ENCODE data around the gene PIP4K2C. TPM values are rescaled to one million over a fixed set of nuclear protein-coding genes. Genes with fewer than 3 reads are reported as not detected.

The PIP4K2C gene
- 8.6 and 8.8 TPM in 2 replicates for total RNA-seq

DNA sequence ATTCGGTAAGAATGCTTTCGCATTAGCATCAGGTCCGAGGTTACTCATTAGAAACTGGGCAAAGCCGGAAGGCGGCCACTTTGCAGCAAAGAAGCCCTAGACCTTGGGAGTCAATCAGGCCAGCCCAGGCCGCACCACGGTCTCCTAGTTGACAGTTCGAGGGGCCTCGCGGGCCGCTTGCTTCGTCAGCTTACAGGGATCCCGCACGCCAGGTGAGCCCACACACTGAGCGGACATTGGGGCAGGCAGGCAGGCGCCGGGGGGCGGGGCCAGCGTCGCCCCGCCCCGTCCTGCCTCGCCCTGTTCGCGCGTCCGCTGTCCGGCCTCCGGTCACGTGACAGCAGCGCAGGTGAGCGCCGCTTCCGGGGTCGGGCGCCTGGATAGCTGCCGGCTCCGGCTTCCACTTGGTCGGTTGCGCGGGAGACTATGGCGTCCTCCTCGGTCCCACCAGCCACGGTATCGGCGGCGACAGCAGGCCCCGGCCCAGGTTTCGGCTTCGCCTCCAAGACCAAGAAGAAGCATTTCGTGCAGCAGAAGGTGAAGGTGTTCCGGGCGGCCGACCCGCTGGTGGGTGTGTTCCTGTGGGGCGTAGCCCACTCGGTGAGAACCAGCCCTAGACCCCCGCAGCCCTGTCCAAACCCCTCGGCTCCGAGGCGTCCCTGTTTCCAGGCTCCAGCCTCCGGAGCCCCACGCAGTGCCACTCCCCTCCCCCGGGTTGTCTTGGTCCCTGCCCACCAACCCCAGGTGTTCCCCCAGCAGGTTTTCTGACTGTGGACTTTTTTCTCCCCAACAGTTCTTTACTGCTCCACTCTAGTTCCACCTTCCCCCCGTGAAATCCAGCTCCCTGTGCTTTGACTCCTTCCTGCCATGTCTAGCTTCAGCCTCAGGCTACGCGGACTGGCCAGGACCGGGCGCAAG lies at the start of gene PIP4K2C:
PIP4K2C (plus strand) TSS at position 329 of the 918 bp plus-strand sequence; CDS start at position 427, 98 bp downstream.

DNA sequence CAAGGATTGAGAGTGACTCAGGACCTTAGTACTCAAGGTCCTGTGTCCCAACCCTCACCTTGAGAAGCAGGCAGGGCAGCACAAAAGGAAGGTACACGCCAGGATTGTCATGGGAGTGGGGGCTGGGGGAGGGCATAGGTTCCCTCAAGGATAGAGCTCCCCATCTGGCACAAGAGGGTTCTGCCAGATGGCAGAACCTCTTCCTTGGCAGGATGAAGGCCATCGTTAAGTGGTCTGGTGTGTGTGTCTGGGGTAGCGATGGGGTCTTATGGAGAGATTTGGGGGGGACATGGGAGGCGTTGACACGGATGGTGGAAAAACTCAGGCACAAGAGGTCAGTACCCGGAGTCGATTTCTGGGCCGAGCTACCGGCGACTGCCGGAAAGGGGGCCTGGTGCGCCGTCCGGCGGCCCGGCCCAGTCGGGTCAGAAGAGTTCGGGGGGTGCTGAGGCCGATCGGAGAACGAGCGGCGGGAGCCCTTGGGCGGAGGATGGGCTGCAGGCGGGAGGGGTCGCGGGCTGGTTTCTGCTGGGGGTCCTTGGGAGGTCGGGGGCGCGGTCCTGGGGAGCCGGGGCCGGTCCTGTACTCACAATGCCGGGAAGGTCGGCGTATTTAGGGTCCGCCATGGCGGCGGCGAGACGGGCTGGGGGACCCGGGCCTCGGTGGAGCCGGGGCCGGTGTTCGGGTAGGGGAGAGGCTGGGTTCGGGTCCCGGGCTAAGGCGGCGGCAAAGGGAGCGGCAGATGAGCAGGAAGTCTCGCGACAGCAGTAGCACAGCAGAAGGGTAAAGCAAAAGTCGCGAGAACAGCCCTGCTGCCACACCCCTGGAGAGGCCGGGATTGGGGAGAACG lies 44.3 kb upstream of the PIP4K2C start, which contains the start of gene DCTN2:
DCTN2 (minus strand) TSS at position 755 of the 850 bp plus-strand sequence; CDS start at position 626, 129 bp downstream.

DNA sequence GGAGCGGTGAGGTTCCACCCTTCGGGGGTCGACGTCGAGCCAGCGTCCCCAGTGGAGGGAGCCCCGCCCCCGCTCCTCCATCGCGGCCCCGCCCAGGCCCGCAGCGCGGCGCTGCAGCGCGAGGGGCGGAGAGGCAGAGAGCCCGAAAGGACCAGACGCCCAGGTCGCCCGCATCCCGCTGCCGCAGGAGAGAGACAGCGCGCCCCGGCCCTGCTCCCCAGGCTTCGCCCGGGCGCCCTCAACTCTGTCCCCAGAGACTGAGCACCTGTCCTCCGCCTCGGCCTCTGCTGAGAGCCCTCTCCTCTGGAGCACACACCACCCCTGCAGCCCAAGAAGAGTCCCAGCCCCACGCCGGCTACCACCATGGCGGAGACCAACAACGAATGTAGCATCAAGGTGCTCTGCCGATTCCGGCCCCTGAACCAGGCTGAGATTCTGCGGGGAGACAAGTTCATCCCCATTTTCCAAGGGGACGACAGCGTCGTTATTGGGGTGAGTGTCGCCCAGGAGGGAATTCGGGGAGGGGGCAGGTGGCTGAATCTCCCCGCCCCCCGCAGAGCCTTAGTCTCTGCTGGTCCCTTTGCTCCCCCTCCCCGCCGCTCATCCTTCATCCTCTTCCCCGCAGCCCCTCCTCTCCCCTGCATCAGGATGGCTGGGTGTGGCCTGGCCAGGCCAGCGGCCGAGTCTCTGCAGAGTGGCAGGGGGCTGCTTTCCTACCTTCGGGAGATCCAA lies 40.9 kb upstream of the PIP4K2C start, which contains the start of gene KIF5A:
KIF5A (plus strand) TSS at position 136 of the 732 bp plus-strand sequence; CDS start at position 364, 228 bp downstream.

DNA sequence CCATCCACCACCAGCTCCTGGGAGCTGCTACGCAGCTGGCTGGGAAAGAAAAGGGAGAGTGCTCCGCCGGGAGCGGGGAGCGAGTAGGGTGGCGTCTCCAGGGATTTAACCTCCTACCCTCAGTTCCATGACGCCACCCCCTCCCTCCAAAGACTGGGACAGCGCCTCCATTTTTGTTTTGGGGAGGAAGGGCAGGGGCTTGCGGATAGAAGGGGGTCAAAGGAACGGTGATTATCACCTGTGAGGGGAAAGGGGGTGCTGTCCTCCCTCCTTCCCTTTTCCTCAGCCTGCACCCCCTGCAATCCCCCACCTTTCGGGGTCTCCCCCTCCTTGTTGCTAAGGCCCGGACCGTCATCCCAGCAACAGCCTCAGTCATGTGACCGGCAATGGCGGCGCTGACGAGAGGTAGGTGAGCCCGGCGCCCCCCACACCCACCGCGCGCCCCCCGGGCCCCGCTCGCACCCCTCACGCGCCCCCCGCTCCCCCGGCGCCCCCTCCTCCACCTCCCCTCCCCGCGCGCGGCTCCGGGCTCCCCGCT lies 13.5 kb downstream of the PIP4K2C start, which contains the start of gene DTX3:
DTX3 (plus strand) TSS at position 371 of the 538 bp plus-strand sequence. CDS start 1,694 bp downstream, outside the sequence.

DNA sequence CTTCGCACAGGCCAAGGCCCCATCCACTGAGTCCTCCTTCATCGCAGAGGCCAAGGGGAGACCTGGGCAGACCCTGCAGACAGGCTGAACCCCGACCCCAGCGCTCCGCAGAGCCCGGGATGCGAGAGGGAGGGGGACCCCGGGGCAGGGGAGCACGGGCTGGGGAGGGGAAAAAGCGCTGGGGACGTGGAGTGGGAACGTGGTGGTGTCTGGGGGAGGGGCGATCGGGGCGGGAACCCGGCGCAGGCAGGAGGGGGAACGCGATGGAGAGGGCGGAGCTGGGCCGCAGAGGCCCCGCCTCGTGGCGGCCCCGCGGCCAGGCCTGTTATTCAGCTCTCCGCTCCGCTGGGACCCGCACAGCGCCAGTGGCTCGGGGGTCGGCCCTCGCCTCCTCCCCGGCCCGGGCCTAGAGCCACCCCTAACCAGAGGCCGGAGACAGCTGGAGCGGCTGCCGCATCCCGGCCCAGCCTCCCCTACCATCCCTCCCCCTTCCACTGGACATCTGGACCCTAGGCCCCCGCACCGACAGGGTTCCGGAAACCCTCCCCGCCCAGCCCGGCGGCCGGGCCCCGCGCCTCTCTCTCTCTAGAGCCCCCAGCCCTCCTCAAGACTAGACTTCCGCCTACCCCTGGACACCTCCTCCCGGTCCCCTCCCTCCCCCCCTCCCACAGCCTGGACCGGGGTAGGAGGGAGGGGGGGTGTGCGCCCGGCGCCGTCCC lies 20.3 kb downstream of the PIP4K2C start, which contains the start of gene ARHGEF25:
ARHGEF25 (plus strand) TSS at position 328 of the 719 bp plus-strand sequence. CDS start 460 bp downstream, outside the sequence.

DNA sequence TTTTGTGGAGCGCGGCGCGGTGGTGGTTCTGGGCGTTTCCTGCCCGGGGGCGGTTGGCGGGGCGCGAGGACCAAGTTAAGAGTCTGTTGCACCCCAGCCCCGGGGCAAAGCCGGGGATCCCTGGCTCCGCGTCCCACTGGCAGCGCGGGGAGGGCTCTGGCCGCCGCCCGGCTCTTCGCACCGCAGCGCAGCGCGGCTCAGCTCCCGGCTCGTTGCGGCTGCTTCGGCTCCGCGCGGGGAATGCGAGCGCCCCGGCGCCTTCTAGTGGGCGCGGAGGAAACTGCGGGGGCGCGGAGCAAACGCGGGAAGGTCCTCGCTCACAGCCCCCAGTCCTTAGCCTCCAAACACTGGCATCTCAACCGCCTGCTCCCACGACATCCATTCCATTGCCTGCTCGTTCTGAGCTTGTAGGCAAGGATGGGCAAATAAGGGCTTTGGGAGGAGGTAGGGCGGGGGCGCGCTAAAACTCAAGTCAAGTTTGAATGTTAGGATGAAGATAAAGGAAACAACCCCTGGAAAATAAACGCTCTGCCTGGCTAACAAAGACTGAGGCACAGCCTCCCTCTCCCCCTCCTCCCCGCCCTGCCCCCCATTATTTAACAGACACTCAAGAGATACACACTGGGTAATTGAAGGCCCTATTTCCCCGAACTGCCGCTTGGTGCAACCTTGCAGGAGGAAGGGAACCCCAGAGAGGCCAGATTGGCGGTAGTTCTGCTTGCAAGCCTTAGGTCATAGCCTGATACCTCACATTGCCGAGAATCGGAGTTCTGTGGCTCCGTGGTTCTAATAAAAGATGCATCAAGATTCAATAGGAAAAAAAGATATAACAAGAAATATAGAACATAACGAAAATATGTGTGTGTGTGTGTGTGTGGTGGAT lies 42.2 kb downstream of the PIP4K2C start, which contains the start of gene B4GALNT1:
B4GALNT1 (minus strand) TSS at position 244 of the 883 bp plus-strand sequence. CDS start 1,069 bp downstream, outside the sequence.

Other genes starting within 250 kb of the PIP4K2C start
- gene R3HDM2, start 160.1 kb upstream of the PIP4K2C start, total RNA-seq = 8.0 and 9.0 TPM in 2 replicates
- gene INHBC, start 156.4 kb upstream of the PIP4K2C start, total RNA-seq = not detected in 2 replicates
- 9.0 and 12.7 TPM in 2 replicates for gene INHBE, start 135.9 kb upstream of the PIP4K2C start, total RNA-seq
- gene GLI1, start 131.4 kb upstream of the PIP4K2C start, total RNA-seq = 0.18 and 0.71 TPM in 2 replicates
- gene ARHGAP9, start 111.3 kb upstream of the PIP4K2C start, total RNA-seq = 0.09 and 0.28 TPM in 2 replicates
- 181 and 241 TPM in 2 replicates for gene MARS1, start 103.1 kb upstream of the PIP4K2C start, total RNA-seq
- 70.8 and 124 TPM in 2 replicates for gene DDIT3, start 70.7 kb upstream of the PIP4K2C start, total RNA-seq
- 3.6 and 5.5 TPM in 2 replicates for gene MBD6, start 68.4 kb upstream of the PIP4K2C start, total RNA-seq
- gene DCTN2, start 44.0 kb upstream of the PIP4K2C start, total RNA-seq = 68.8 and 71.7 TPM in 2 replicates
- 0.09 and 0.14 TPM in 2 replicates for gene KIF5A, start 41.1 kb upstream of the PIP4K2C start, total RNA-seq
- gene DTX3, start 13.6 kb downstream of the PIP4K2C start, total RNA-seq = 8.8 and 11.5 TPM in 2 replicates
- 22.3 and 40.6 TPM in 2 replicates for gene ARHGEF25, start 20.2 kb downstream of the PIP4K2C start, total RNA-seq
- gene B4GALNT1, start 42.0 kb downstream of the PIP4K2C start, total RNA-seq = 0.55 and 0.85 TPM in 2 replicates
- gene OS9, start 102.9 kb downstream of the PIP4K2C start, total RNA-seq = 180 and 267 TPM in 2 replicates
- gene AGAP2, start 147.6 kb downstream of the PIP4K2C start, total RNA-seq = 0.14 and 0.28 TPM in 2 replicates
- gene TSPAN31, start 153.8 kb downstream of the PIP4K2C start, total RNA-seq = 64.6 and 87.0 TPM in 2 replicates
- 140 and 210 TPM in 2 replicates for gene CDK4, start 161.1 kb downstream of the PIP4K2C start, total RNA-seq
- gene MARCHF9, start 163.9 kb downstream of the PIP4K2C start, total RNA-seq = 2.3 and 3.1 TPM in 2 replicates
- gene CYP27B1, start 175.9 kb downstream of the PIP4K2C start, total RNA-seq = 0.14 and 0.28 TPM in 2 replicates
- 3.8 and 9.1 TPM in 2 replicates for gene METTL1, start 180.9 kb downstream of the PIP4K2C start, total RNA-seq
- 4.3 and 5.2 TPM in 2 replicates for gene EEF1AKMT3, start 181.4 kb downstream of the PIP4K2C start, total RNA-seq
- gene TSFM, start 191.6 kb downstream of the PIP4K2C start, total RNA-seq = 18.8 and 24.3 TPM in 2 replicates
- 3.1 and 6.4 TPM in 2 replicates for gene AVIL, start 227.5 kb downstream of the PIP4K2C start, total RNA-seq

All from smooth muscle cell of bladder (primary cell).